K562 (cell line): ENCODE measurements around the gene BEST1. TPM values are rescaled to one million over a fixed set of nuclear protein-coding genes. Genes with fewer than 3 reads are reported as not detected.
A peak's percentile ranks its signal among the peaks of the same experiment; 100 is the strongest.

ENCODE experiments used
- ATF6 ChIP-seq: sonication (generic); formaldehyde crosslinking; IDR thresholded peaks from 2 replicates; pipeline ENCODE4 v1.4.0; 2020; ENCODE audit warnings: mild to moderate bottlenecking, missing genetic modification reagents
- BDP1 ChIP-seq: IDR thresholded peaks from 3 replicates; pipeline ENCODE4 v1.6.1; 2011; ENCODE audit not compliant: insufficient read length, insufficient read depth
- E2F5 ChIP-seq: sonication (generic); formaldehyde crosslinking; IDR thresholded peaks from 2 replicates; pipeline ENCODE4 v1.8.0; 2022; ENCODE audit warnings: mild to moderate bottlenecking, missing genetic modification reagents
- ELF4 ChIP-seq: fragments of 450-650 bp; formaldehyde crosslinking; IDR thresholded peaks from 2 replicates; pipeline ENCODE4 v1.4.0; 2022; ENCODE audit warnings: missing genetic modification characterization
- HOMEZ ChIP-seq: fragments of 250-450 bp; sonication (Bioruptor Pico); IDR thresholded peaks from 2 replicates; pipeline ENCODE4 v1.4.0; 2020; ENCODE audit warnings: mild to moderate bottlenecking, moderate library complexity
- MECOM ChIP-seq: fragments of 250-450 bp; sonication (Bioruptor Pico); IDR thresholded peaks from 2 replicates; pipeline ENCODE4 v1.8.0; 2022; ENCODE audit warnings: inconsistent platforms
- NEUROD1 ChIP-seq: fragments of 150-350 bp; IDR thresholded peaks from 2 replicates; pipeline ENCODE4 v1.6.1; 2014; ENCODE audit warnings: borderline replicate concordance, low read length, low read depth; ENCODE audit not compliant: partially characterized antibody
- PHF8 ChIP-seq: fragments of 200-600 bp; sonication (generic); IDR thresholded peaks from 2 replicates; pipeline ENCODE4 v1.6.1; 2012; ENCODE audit warnings: mixed run types, mild to moderate bottlenecking, inconsistent platforms, low read length, moderate library complexity, borderline replicate concordance
- PTTG1 ChIP-seq: fragments of 450-650 bp; IDR thresholded peaks from 2 replicates; pipeline ENCODE4 v1.6.1; 2016; ENCODE audit warnings: low read depth, mild to moderate bottlenecking, missing genetic modification characterization, missing compliant biosample characterization
- RBM34 ChIP-seq: fragments of 200-400 bp; formaldehyde crosslinking; IDR thresholded peaks from 2 replicates; pipeline ENCODE4 v1.6.1; 2018; ENCODE audit warnings: low read length, borderline replicate concordance; ENCODE audit not compliant: insufficient read depth
- RBM39 ChIP-seq: fragments of 200-400 bp; formaldehyde crosslinking; optimal IDR thresholded peaks from 2 replicates; pipeline ENCODE3; 2018; ENCODE audit warnings: low read depth, low read length
- SMAD3 ChIP-seq: fragments of 450-650 bp; formaldehyde crosslinking; conservative IDR thresholded peaks from 2 replicates; pipeline ENCODE4 v1.4.0; 2020; ENCODE audit warnings: mild to moderate bottlenecking
- SMARCC2 ChIP-seq: fragments of 450-650 bp; IDR thresholded peaks from 2 replicates; pipeline ENCODE4 v1.6.1; 2017; ENCODE audit warnings: antibody characterized with exemption, moderate library complexity, mild to moderate bottlenecking, low read depth
- TRIM25 ChIP-seq: fragments of 450-650 bp; IDR thresholded peaks from 2 replicates; pipeline ENCODE4 v1.7.0; 2016; ENCODE audit warnings: borderline replicate concordance
- ZEB2 ChIP-seq: fragments of 450-650 bp; IDR thresholded peaks from 2 replicates; pipeline ENCODE4 v1.6.1; 2016
- ZFP91 ChIP-seq: sonication (generic); formaldehyde crosslinking; IDR thresholded peaks from 2 replicates; pipeline ENCODE4 v1.8.0; 2022; ENCODE audit warnings: mild to moderate bottlenecking, missing genetic modification reagents
- ZKSCAN1 ChIP-seq: fragments of 150-350 bp; IDR thresholded peaks from 2 replicates; pipeline ENCODE4 v1.6.1; 2016; ENCODE audit warnings: low read depth, low read length
- ZNF79 ChIP-seq: fragments of 250-450 bp; sonication (Bioruptor Pico); IDR thresholded peaks from 2 replicates; pipeline ENCODE4 v1.4.0; 2020; ENCODE audit warnings: low read depth, mild to moderate bottlenecking, moderate library complexity
- ZSCAN32 ChIP-seq: fragments of 450-650 bp; formaldehyde crosslinking; IDR thresholded peaks from 2 replicates; pipeline ENCODE4 v1.4.0; 2020; ENCODE audit warnings: mild to moderate bottlenecking, moderate library complexity
- polyA plus RNA-seq, 8 experiments: library from polyadenylated mRNA; depleted of rRNA in 4 of 8; stranded (reverse) in 5 of 8; unstranded in 3 of 8; fragments of >200 nt; fragmentation: Nextera tagmentation in 2 of 8; fragmentation: Illumina TruSeq in 1 of 8; extraction: Ambion mirVana in 2 of 8; extraction: Trizol in 1 of 8; gene quantifications; 2 replicates each; pipeline versions ENCODE4 v1.2.1 to v1.2.3, GENCODE V29; 2011 to 2014; ENCODE audit warnings: inconsistent platforms in 1 of 8, missing spikeins in 1 of 8
- total RNA-seq, 7 experiments: library from RNA; depleted of rRNA in 6 of 7; stranded (reverse); fragments of >200 nt in 6 of 7; fragmentation: Illumina TruSeq in 2 of 7; extraction: Trizol in 2 of 7; gene quantifications; 2 replicates each; pipeline versions ENCODE4 v1.2.1 to v1.2.3, GENCODE V29; 2011 to 2021; ENCODE audit warnings: low replicate concordance in 1 of 7

The BEST1 gene
- total and polyA plus RNA-seq, 9 of the 15 experiments (the other 6 are each of a cell fraction or from before 2014, with no cell fraction given) = 0.07 to 1.3 (median 0.40) TPM

GRCh38 chr11:61949169-61950034 lies 749 bp upstream of the BEST1 start (continued):
- no peak for TF ChIP-seq ZKSCAN1
- TF ChIP-seq NEUROD1 = peak; percentile 57
- TF ChIP-seq ZNF79 (CRISPR knock-in tag) = no peak
- TF ChIP-seq ZFP91 (CRISPR knock-in tag) = no peak
- TF ChIP-seq PHF8 = peak; percentile 31; the same call in 1 of the 2 replicates
- TF ChIP-seq SMARCC2 = peak; percentile 66; the same call in 1 of the 2 replicates
- peak; percentile 70; the same call in 1 of the 2 replicates for TF ChIP-seq ZEB2
- no peak for TF ChIP-seq E2F5 (CRISPR knock-in tag)
- peak; percentile 46; the same call in 1 of the 2 replicates for TF ChIP-seq MECOM (CRISPR knock-in tag)
- TF ChIP-seq RBM39 = no peak
- TF ChIP-seq ATF6 (CRISPR knock-in tag) = 0 out of 2 replicates have a peak, but pooled peaks have one; percentile 16
- TF ChIP-seq BDP1 = no peak
- peak; percentile 85 for TF ChIP-seq SMAD3 (CRISPR knock-in tag)
- TF ChIP-seq ELF4 (CRISPR knock-in tag) = no peak
- TF ChIP-seq HOMEZ (CRISPR knock-in tag) = no peak
- no peak for TF ChIP-seq RBM34
- TF ChIP-seq PTTG1 = peak; percentile 12; the same call in 1 of the 2 replicates
- TF ChIP-seq ZSCAN32 = peak; percentile 93
- no peak for TF ChIP-seq TRIM25
